Fibroblast of lung (primary cell): Measurements from ENCODE around the gene DMAC2L. TPM values are rescaled to one million over a fixed set of nuclear protein-coding genes. Genes with fewer than 3 reads are reported as not detected.

Source experiments
- DNase-seq, 2 donors: peaks; one replicate each; pipeline versions ENCODE4 v3.0.0 to v3.0.0-alpha.2; 2010; ENCODE audit warnings: low read depth in 2 of 2
- H2AFZ ChIP-seq: 2 replicates; pipeline ENCODE4 v1.5.1; 2012; ENCODE audit warnings: low read length, control low read depth, inconsistent platforms
- H3K27ac ChIP-seq: 2 replicates; pipeline ENCODE4 v1.5.1; 2011; ENCODE audit warnings: low read length, control low read depth; ENCODE audit not compliant: insufficient read depth
- H3K27me3 ChIP-seq: 2 replicates; pipeline ENCODE4 v1.5.1; 2011; ENCODE audit warnings: mild to moderate bottlenecking, low read length; ENCODE audit not compliant: control insufficient read depth, insufficient read depth
- H3K36me3 ChIP-seq: 2 replicates; pipeline ENCODE4 v1.5.1; 2011; ENCODE audit warnings: low read length; ENCODE audit not compliant: control insufficient read depth, insufficient read depth
- H3K4me1 ChIP-seq: 2 replicates; pipeline ENCODE4 v1.5.1; 2011; ENCODE audit warnings: low read length; ENCODE audit not compliant: control insufficient read depth, insufficient read depth; ENCODE audit errors: extremely low read depth
- H3K4me2 ChIP-seq: 2 replicates; pipeline ENCODE4 v1.5.1; 2011; ENCODE audit warnings: low read length, control low read depth; ENCODE audit not compliant: insufficient read depth; ENCODE audit errors: extremely low read depth
- H3K4me3 ChIP-seq, 4 experiments: fragments of 200-600 bp in 1 of 4; sonication (generic) in 1 of 4; replicated peaks in 1 of 4; 2 replicates each; pipeline ENCODE4 v1.5.1; 2011 to 2016; ENCODE audit warnings: low read length in 4 of 4, low read depth in 3 of 4, mild to moderate bottlenecking in 3 of 4, control low read depth in 2 of 4, inconsistent platforms in 1 of 4, mixed read lengths in 1 of 4; ENCODE audit not compliant: insufficient read depth in 1 of 4; ENCODE audit errors: control extremely low read depth in 1 of 4
- H3K79me2 ChIP-seq: 2 replicates; pipeline ENCODE4 v1.5.1; 2012; ENCODE audit warnings: mild to moderate bottlenecking, low read length, inconsistent platforms; ENCODE audit not compliant: control insufficient read depth, insufficient read depth
- H3K9ac ChIP-seq: 2 replicates; pipeline ENCODE4 v1.5.1; 2011; ENCODE audit warnings: mild to moderate bottlenecking, low read length, control low read depth; ENCODE audit not compliant: insufficient read depth
- H3K9me3 ChIP-seq: 2 replicates; pipeline ENCODE4 v1.5.1; 2012; ENCODE audit warnings: low read depth, low read length; ENCODE audit not compliant: control insufficient read depth, insufficient read depth
- H4K20me1 ChIP-seq: 2 replicates; pipeline ENCODE4 v1.5.1; 2011; ENCODE audit warnings: low read length; ENCODE audit not compliant: control insufficient read depth, insufficient read depth; ENCODE audit errors: extremely low read depth
- EZH2 ChIP-seq: IDR thresholded peaks from 2 replicates; pipeline ENCODE4 v1.5.1; 2012; ENCODE audit warnings: low read length, control low read depth, mild to moderate bottlenecking; ENCODE audit errors: missing control alignments
- polyA plus RNA-seq, 2 donors: library from polyadenylated mRNA; depleted of rRNA in 1 of 2; stranded (reverse) in 1 of 2; unstranded in 1 of 2; fragments of >200 nt; gene quantifications; 2 replicates each; pipeline ENCODE4 v1.2.1, GENCODE V29; 2011 to 2012; ENCODE audit warnings: missing spikeins in 1 of 2
- total RNA-seq: library from RNA; depleted of rRNA; stranded (reverse); fragments of >200 nt; gene quantifications from 2 replicates; pipeline ENCODE4 v1.2.1, GENCODE V29; 2014
- TF ChIP-seq, protein P1 (sequence below), 2 donors: IDR thresholded peaks in 1 of 2; conservative IDR thresholded peaks in 1 of 2; 1 replicate in 1 of 2; 2 replicates in 1 of 2; pipeline ENCODE4 v1.5.1; 2011 to 2012; ENCODE audit warnings: low read length in 2 of 2, control low read depth in 1 of 2, inconsistent platforms in 1 of 2, low read depth in 1 of 2, mild to moderate bottlenecking in 1 of 2

DMAC2L gene
- total and polyA plus RNA-seq, 2 donors (not counting 1 experiment from before 2014, with no cell fraction given), result 4.8 to 17.6 TPM

DNA sequence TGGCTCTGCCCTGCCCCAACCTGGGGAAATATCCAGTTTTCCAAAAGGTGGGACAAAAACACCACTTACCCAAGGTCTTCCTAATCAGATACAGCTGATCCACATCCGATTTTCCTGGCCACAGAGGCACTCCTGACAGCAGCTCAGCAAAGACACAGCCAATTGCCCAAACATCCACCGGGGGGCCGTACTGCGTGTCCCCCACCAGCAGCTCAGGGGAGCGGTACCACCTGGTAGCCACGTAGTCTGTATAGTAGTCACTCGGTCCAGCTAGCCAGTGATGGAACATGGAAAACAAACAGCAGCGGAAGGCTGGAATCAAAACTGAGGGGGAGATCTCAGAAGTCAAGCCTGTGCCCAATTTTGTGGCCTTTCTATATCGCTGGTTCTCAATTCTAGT is 28.8 kb downstream of the DMAC2L start:
- TF ChIP-seq, protein P1, sequence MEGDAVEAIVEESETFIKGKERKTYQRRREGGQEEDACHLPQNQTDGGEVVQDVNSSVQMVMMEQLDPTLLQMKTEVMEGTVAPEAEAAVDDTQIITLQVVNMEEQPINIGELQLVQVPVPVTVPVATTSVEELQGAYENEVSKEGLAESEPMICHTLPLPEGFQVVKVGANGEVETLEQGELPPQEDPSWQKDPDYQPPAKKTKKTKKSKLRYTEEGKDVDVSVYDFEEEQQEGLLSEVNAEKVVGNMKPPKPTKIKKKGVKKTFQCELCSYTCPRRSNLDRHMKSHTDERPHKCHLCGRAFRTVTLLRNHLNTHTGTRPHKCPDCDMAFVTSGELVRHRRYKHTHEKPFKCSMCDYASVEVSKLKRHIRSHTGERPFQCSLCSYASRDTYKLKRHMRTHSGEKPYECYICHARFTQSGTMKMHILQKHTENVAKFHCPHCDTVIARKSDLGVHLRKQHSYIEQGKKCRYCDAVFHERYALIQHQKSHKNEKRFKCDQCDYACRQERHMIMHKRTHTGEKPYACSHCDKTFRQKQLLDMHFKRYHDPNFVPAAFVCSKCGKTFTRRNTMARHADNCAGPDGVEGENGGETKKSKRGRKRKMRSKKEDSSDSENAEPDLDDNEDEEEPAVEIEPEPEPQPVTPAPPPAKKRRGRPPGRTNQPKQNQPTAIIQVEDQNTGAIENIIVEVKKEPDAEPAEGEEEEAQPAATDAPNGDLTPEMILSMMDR (conservative IDR thresholded peaks at IDR 0.05 in 1 of 2, IDR thresholded peaks at IDR 0.05 in 1 of 2; ENCODE audit: low read depth in 1 of 2, low read length in 2 of 2), result peak in 1 of 2 donors; percentile 5
- TF ChIP-seq EZH2, result no peak
- H3K79me2 ChIP-seq, result no peaks in the 10 kb centered on the region
- H3K4me1 ChIP-seq, result peaks cover 19% of the 10 kb centered on the region
- no peaks in the 10 kb centered on the region for H3K9me3 ChIP-seq
- H3K36me3 ChIP-seq, result no peaks in the 10 kb centered on the region
- H2AFZ ChIP-seq, result no peak overlapping the region
- H3K27me3 ChIP-seq, result no peaks in the 10 kb centered on the region
- no peak overlapping the region for H3K4me2 ChIP-seq
- H4K20me1 ChIP-seq, result no peaks in the 10 kb centered on the region
- H3K27ac ChIP-seq, result no peak overlapping the region
- no peak overlapping the region for H3K4me3 ChIP-seq
- no peak overlapping the region for H3K9ac ChIP-seq
- DNase-seq, result no peak

DNA sequence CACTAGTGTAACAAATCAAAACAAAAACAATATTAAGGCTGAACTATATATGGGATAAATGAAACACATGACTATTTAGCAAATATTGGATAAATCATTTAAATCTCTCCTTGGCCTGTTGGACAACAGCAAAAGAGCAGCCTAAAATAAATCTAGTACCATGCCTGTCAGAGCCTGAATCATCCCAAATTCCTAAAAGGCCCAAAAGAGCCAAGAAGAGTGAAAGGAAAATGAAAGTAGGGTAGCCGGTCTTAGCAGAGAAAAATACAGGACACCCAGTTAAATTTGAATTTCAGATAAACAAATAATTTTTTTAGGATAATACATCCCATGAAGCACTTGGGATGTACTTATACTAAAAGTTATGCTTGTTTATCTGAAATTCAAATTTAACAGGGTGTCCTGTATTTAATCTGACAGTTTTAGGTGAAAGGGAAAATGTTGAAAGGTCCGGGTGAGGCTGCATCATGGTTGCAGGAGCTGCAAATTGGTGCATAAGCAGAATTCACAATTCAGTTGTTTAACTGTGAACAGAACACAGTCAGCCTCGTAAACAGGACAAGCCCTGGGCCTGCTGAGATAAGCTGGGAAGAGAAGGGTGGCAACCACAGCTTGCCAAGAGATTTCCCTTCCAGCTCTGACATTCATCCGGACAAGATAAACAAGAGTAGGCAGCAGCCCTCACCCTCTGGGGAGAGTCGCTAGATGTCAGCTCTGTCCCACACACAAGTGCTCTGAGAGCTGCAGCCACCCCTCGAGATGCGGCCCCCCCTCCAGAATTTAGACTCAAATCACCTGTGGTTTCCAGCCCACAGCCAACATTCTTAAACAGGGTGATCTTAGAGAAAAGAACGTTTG is 30.3 kb downstream of the DMAC2L start:
- H3K36me3 ChIP-seq, result no peaks in the 10 kb centered on the region
- H3K9me3 ChIP-seq, result no peaks in the 10 kb centered on the region
- peaks cover 17% of the 10 kb centered on the region for H3K4me1 ChIP-seq
- peak overlapping the region; percentile 79 for H3K4me2 ChIP-seq
- TF ChIP-seq, protein P1 (conservative IDR thresholded peaks at IDR 0.05 in 1 of 2, IDR thresholded peaks at IDR 0.05 in 1 of 2; ENCODE audit: low read depth in 1 of 2, low read length in 2 of 2), result peak in 1 of 2 donors; percentile 29
- no peak for TF ChIP-seq EZH2
- peak overlapping the region; percentile 18 to 43 (median 30) for H3K4me3 ChIP-seq
- no peak overlapping the region for H3K27ac ChIP-seq
- no peak overlapping the region for H3K9ac ChIP-seq
- H2AFZ ChIP-seq, result peak overlapping the region; percentile 59
- H3K79me2 ChIP-seq, result no peaks in the 10 kb centered on the region
- H3K27me3 ChIP-seq, result no peaks in the 10 kb centered on the region
- no peaks in the 10 kb centered on the region for H4K20me1 ChIP-seq
- peak; percentile 81 to 83 for DNase-seq

DNA sequence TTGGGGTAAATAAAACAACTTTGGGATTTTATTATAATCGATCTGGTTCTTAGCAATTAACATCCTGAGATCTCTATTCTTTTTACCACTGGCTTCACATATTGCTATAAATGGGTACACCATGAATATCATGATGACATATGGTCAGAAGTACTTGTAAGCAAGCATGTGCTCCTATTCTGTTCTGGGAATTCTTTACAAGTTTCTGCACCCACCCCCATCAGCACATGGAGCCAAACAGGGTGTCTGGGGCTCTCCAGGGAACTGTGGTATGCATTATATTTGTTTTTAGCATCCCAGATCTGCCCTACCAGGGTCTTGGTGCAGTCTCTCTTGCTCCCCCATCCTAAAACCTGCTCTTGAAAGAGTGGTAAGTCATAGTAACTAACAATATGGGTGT is 31.3 kb downstream of the DMAC2L start:
- Histone ChIP-seq H3K9ac (no peak overlapping the region), H3K27ac (no peak overlapping the region), H3K4me2 (no peak overlapping the region), H3K27me3 (no peaks in the 10 kb centered on the region), H3K4me3 (no peak overlapping the region), H4K20me1 (no peaks in the 10 kb centered on the region), H3K79me2 (no peaks in the 10 kb centered on the region), H3K36me3 (no peaks in the 10 kb centered on the region), H3K4me1 (peaks cover 22% of the 10 kb centered on the region), H2AFZ (no peak overlapping the region), H3K9me3 (no peaks in the 10 kb centered on the region)
- TF ChIP-seq, protein P1 (conservative IDR thresholded peaks at IDR 0.05 in 1 of 2, IDR thresholded peaks at IDR 0.05 in 1 of 2; ENCODE audit: low read depth in 1 of 2, low read length in 2 of 2), result no peak
- DNase-seq, result peak in 1 of 2 donors; percentile 39
